Esophagus squamous epithelium (tissue), 5 donors: ENCODE data around the gene AGAP2. TPM values are rescaled to one million over a fixed set of nuclear protein-coding genes. Genes with fewer than 3 reads are reported as not detected.

Experiments
- DNase-seq: peaks from one replicate; lab custom pipeline; 2025; lab: John Stamatoyannopoulos, UW
- H3K27ac ChIP-seq, 4 donors: fragments of 200-600 bp; sonication (generic); one replicate each; pipeline ENCODE4 v1.5.1; 2016 to 2019; ENCODE audit warnings: mild to moderate bottlenecking in 1 of 4
- H3K27me3 ChIP-seq, 4 donors: fragments of 200-600 bp; sonication (generic); 1 replicate in 3 of 4; 2 replicates in 1 of 4; pipeline versions ENCODE4 v1.5.1 to v1.6.0; 2017 to 2021; ENCODE audit warnings: antibody characterized with exemption in 1 of 4
- H3K36me3 ChIP-seq, 3 donors: fragments of 200-600 bp; sonication (generic); one replicate each; pipeline ENCODE4 v1.5.1; 2016 to 2019
- H3K4me1 ChIP-seq, 3 donors: fragments of 200-600 bp; sonication (generic); one replicate each; pipeline ENCODE4 v1.5.1; 2017 to 2019
- H3K4me3 ChIP-seq, 4 donors: fragments of 200-600 bp; sonication (generic); 1 replicate in 3 of 4; 2 replicates in 1 of 4; pipeline ENCODE4 v1.5.1; 2016 to 2019; ENCODE audit warnings: mild to moderate bottlenecking in 2 of 4, moderate library complexity in 1 of 4
- H3K9me3 ChIP-seq, 3 donors: fragments of 200-600 bp; sonication (generic); one replicate each; pipeline ENCODE4 v1.5.1; 2016 to 2019
- CTCF ChIP-seq, 6 experiments: fragments of 450-650 bp in 4 of 6; fragments of 200-600 bp in 2 of 6; sonication (generic) in 2 of 6; IDR thresholded peaks; one replicate each; pipeline ENCODE4 v1.5.1; 2016 to 2019; ENCODE audit warnings: antibody characterized with exemption in 6 of 6, mild to moderate bottlenecking in 4 of 6, moderate library complexity in 4 of 6
- POLR2A ChIP-seq, 4 donors: fragments of 450-650 bp; IDR thresholded peaks; one replicate each; pipeline ENCODE4 v1.6.1; 2017; ENCODE audit warnings: antibody characterized with exemption in 4 of 4, mild to moderate bottlenecking in 4 of 4, moderate library complexity in 3 of 4
- WGBS, 2 donors: methylation state at CpG; one replicate each; pipeline ENCODE4 v1.1.5; 2018; 5-methylcytosine and 5-hydroxymethylcytosine counted together
- intact Hi-C: fragments of 100-400 bp; cut with DNase I; formaldehyde crosslinking; loops from one replicate; pipeline ENCODE4 v1.15.0; 2022
- total RNA-seq, 4 donors: library from RNA; depleted of rRNA; stranded (reverse); fragments of >200 nt; gene quantifications; one replicate each; pipeline ENCODE4 v1.1.0, GENCODE V29; 2016
- donor health status: DM: yes; HTN: yes; CAD: no.

Gene AGAP2
- total RNA-seq, 4 donors from 2014 or later: 0.88 to 2.3 (median 1.3) TPM

GRCh38 chr12:57697076-57697475 lies 41.5 kb downstream of the AGAP2 start:
- Histone ChIP-seq H3K27me3 (no peaks in the 10 kb centered on the region), H3K4me1 (peaks cover 5 to 21% (median 11%) of the 10 kb centered on the region in 3 donors), H3K4me3 (no peak overlapping the region), H3K27ac (no peak overlapping the region), H3K9me3 (no peaks in the 10 kb centered on the region), H3K36me3 (peaks cover 0 to 61% (median 15%) of the 10 kb centered on the region in 3 donors)
- TF ChIP-seq POLR2A (IDR thresholded peaks at IDR 0.05) (no peak), CTCF (IDR thresholded peaks at IDR 0.05) (no peak)
- 100% methylated on average over 1 of the region's 1 CpG for WGBS, 2 donors
- intact Hi-C loops: no loop called here
- no peak for DNase-seq

- WGBS, 2 donors: 84 to 88% methylated on average over 5 to 9 of the region's 11 CpGs
Observed at GRCh38 chr12:57695770-57696432, 42.6 kb downstream of the AGAP2 start.

GRCh38 chr12:57694459-57695019 lies 44.0 kb downstream of the AGAP2 start:
- Histone ChIP-seq H3K4me1 (peaks cover 5 to 21% (median 11%) of the 10 kb centered on the region in 3 donors), H3K9me3 (no peaks in the 10 kb centered on the region), H3K27me3 (peaks cover 0 to 1% (median 0%) of the 10 kb centered on the region in 4 donors), H3K4me3 (peak overlapping the region; percentile 77 to 96 (median 84)), H3K27ac (peak overlapping the region; percentile 85 to 91 (median 88)), H3K36me3 (peaks cover 0 to 41% (median 15%) of the 10 kb centered on the region in 3 donors)
- 0 to 1% methylated on average over 11 to 14 of the region's 15 CpGs for WGBS, 2 donors
- TF ChIP-seq POLR2A (IDR thresholded peaks at IDR 0.05) (no peak), CTCF (IDR thresholded peaks at IDR 0.05) (no peak)
- DNase-seq: no peak
- intact Hi-C loops: no loop called here

More at GRCh38 chr12:57695770-57696432, 42.6 kb downstream of the AGAP2 start:
- Histone ChIP-seq H3K4me1 (peaks cover 5 to 21% (median 11%) of the 10 kb centered on the region in 3 donors), H3K9me3 (no peaks in the 10 kb centered on the region), H3K27ac (no peak overlapping the region), H3K27me3 (no peaks in the 10 kb centered on the region), H3K4me3 (no peak overlapping the region), H3K36me3 (peaks cover 0 to 51% (median 15%) of the 10 kb centered on the region in 3 donors)
- intact Hi-C loops: no loop called here
- DNase-seq: no peak
- TF ChIP-seq POLR2A (IDR thresholded peaks at IDR 0.05): no peak

- TF ChIP-seq CTCF (IDR thresholded peaks at IDR 0.05) (peak; percentile 66 to 93 (median 88)), POLR2A (IDR thresholded peaks at IDR 0.05) (peak in 3 of 4 donors; percentile 24 to 81 (median 81))
Observed at GRCh38 chr12:57693659-57694458, 44.7 kb downstream of the AGAP2 start, which contains the start of gene OS9. OS9 (plus strand) TSS chr12:57694132; CDS start chr12:57694162, 30 bp downstream.

GRCh38 chr12:57693317-57693658 lies 45.3 kb downstream of the AGAP2 start:
- WGBS, 2 donors: 49 to 52% methylated on average over 8 to 10 of the region's 10 CpGs
- DNase-seq: no peak
- peaks cover 5 to 21% (median 11%) of the 10 kb centered on the region in 3 donors for H3K4me1 ChIP-seq
- peak overlapping the region in 1 of 4 donors; percentile 52 for H3K27ac ChIP-seq
- no peaks in the 10 kb centered on the region for H3K9me3 ChIP-seq
- TF ChIP-seq CTCF (IDR thresholded peaks at IDR 0.05) (no peak), POLR2A (IDR thresholded peaks at IDR 0.05) (no peak)
- H3K27me3 ChIP-seq: peaks cover 0 to 9% (median 0%) of the 10 kb centered on the region in 4 donors
- intact Hi-C loops: no loop called here
- peak overlapping the region in 3 of 4 donors; percentile 81 to 96 (median 88) for H3K4me3 ChIP-seq
- peaks cover 0 to 29% (median 15%) of the 10 kb centered on the region in 3 donors for H3K36me3 ChIP-seq

More at GRCh38 chr12:57693659-57694458, 44.7 kb downstream of the AGAP2 start, which contains the start of gene OS9:
- H3K27me3 ChIP-seq: peaks cover 0 to 3% (median 0%) of the 10 kb centered on the region in 4 donors
- peak within 1 kb of the TSS; percentile 85 to 91 (median 88) for H3K27ac ChIP-seq
- peak; percentile 92 for DNase-seq
- intact Hi-C loops: no loop called here
- H3K4me1 ChIP-seq: peaks cover 5 to 21% (median 11%) of the 10 kb centered on the region in 3 donors
- peak within 1 kb of the TSS; percentile 77 to 96 (median 84) for H3K4me3 ChIP-seq
- peaks cover 0 to 35% (median 15%) of the 10 kb centered on the region in 3 donors for H3K36me3 ChIP-seq
- WGBS, 2 donors: 0% methylated on average over 45 of the region's 45 CpGs
- no peaks in the 10 kb centered on the region for H3K9me3 ChIP-seq
